GM18502 (cell line): ENCODE results near the gene HYAL3.
"Not testable (repeated sequence)": the region's sequence is repeated elsewhere in the genome, so short reads cannot be mapped to it uniquely, and the experiment has no call there.

Experiments used
- ATAC-seq: cut with Tn5 transposase; IDR thresholded peaks from one replicate; pipeline ENCODE4 v1.9.1; 2021; ENCODE audit warnings: mild to moderate bottlenecking; ENCODE audit not compliant: unreplicated experiment, poor library complexity

Gene HYAL3

DNA sequence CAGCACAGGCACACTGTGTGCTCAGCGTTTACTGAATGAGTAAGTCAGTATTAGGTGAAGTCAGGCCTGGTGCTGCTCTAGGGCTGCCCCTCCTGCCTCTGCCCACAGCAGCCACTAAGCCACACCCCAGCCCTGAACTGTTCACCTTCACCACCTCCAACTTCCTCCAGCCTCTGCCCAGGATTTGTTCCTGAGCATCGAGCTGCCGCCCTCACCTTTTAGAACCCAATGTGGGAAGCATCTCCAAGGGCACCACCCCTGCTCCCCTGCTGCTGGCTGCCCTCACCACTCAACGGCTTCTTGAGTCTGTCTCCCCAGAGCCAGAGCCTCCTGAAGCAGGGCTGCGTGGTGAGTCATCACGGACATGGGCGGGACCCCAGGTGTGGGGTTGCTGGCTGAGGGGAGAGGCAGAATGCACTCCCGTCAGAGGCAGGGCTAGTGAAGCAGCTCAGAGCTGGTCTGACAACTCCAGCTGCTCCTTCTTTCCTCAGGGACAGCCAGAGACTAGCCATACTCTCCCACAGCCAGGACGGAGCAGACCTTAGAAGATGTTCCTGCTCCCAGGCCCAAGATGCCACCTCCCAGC is 17.5 kb upstream of the HYAL3 start:
- no peak for ATAC-seq

DNA sequence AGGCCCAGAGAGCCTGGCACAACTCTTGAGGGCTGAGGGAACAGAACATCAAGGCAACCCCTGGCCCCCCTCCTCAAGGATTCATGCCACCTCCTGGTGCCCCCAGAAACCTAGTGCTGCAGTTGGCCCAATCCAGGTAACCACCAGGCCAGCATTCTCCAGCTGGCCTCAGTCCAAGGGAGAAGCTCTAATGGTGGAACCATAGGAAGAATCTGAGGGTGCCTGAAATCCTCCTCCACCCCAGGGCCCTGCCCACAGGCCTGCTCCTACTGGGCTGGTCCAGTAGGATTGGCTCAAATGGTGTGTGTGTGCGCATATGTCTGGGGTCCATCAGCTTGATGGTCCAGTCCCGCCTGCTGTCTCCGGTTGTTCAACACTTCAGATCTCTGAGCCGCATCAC is 15.6 kb upstream of the HYAL3 start:
- ATAC-seq, result no peak

DNA sequence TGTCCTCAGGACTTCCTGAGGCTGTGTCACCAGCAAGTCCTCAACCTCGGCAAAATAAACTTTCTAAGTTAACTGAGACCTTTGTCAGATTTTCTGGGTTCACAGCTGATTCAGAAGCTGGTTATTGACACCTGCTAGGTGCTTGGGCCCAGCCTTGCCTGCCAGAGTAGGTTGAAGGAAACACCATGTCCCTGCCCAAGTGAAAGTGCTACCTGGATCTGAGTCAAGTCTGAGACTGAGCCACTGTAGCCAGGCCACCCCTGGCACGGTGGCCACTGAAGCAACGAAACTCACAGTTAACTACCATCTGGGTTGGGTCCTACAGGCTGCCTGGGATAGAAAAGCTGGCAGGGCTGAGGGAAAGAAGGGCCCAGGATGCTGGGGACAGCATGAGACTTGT is 15.1 kb upstream of the HYAL3 start:
- ATAC-seq, result no peak

DNA sequence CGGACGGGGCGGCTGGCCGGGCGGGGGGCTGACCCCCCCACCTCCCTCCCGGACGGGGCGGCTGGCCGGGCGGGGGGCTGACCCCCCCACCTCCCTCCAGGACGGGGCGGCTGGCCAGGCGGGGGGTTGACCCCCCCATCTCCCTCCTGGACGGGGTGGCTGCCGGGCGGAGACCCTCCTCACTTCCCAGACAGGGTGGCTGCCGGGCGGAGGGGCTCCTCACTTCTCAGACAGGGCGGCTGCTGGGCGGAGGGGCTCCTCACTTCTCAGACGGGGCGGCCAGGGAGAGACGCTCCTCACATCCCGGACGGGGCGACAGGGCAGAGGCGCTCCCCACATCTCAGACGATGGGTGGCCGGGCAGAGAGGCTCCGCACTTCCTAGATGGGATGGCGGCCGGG is 12.8 kb upstream of the HYAL3 start:
- not testable (repeated sequence) for ATAC-seq

DNA sequence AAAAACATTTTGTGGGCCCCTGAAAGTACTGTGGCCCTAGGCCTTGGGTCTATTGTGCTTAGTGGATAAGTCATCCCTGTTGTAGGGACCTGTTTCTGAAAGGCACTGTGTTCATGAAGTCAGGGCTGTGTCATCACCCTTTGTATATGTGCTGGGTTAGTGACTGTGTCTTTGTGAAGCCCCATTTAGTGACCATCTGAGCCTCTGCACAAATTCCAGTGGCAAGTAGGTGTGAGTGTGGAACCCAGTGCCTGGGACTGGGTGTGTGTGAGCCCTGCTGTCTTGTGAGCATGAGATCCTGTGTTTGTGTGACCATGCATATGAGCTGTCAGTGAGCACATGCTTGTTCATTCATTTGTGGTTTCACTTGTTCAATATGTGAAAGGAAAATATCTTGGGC is 5.4 kb upstream of the HYAL3 start:
- no peak for ATAC-seq

DNA sequence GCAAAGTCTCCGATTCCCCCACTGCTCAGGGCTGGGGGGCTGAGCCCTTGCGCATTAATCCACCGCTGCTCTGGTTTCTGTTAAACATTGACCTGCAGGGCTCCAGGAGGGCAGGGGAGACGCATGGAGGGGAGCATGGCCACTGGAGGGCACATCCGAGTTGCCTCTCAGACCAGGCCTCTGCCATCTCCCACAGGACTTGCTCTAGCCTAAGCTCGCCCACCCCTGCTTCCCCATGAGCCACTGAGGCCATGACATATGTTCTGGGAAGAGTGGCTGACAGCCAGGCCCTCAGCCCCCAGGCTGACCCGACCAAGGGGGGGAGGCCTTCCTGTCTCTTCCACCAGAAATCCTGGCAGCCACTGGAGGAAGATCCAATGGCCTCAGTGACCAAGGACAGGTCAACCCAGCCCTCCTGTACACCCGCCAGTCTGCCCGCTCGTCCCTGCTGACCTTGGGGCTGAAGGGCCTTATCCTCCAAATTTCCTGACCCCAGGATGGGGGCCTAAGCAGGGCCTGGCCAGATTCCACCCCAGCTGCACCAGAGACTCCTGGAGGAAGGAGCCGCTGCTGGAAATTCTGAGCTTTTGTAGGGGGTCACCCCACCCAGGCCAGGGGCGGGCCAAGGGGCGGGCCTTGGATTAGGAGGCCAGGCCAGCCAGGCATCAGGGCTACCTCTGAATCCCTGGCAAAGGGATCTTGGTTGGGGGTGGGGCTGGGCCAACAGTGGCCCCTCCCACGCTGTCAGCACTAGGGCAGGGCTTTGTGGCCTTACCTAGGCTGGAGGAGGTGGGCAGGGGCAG is 4.0 kb upstream of the HYAL3 start, which contains the start of gene HYAL1:
Gene HYAL1 (minus strand): TSS at position 562 of the 803 bp plus-strand sequence. CDS start 618 bp downstream, outside the sequence.
- no peak for ATAC-seq

DNA sequence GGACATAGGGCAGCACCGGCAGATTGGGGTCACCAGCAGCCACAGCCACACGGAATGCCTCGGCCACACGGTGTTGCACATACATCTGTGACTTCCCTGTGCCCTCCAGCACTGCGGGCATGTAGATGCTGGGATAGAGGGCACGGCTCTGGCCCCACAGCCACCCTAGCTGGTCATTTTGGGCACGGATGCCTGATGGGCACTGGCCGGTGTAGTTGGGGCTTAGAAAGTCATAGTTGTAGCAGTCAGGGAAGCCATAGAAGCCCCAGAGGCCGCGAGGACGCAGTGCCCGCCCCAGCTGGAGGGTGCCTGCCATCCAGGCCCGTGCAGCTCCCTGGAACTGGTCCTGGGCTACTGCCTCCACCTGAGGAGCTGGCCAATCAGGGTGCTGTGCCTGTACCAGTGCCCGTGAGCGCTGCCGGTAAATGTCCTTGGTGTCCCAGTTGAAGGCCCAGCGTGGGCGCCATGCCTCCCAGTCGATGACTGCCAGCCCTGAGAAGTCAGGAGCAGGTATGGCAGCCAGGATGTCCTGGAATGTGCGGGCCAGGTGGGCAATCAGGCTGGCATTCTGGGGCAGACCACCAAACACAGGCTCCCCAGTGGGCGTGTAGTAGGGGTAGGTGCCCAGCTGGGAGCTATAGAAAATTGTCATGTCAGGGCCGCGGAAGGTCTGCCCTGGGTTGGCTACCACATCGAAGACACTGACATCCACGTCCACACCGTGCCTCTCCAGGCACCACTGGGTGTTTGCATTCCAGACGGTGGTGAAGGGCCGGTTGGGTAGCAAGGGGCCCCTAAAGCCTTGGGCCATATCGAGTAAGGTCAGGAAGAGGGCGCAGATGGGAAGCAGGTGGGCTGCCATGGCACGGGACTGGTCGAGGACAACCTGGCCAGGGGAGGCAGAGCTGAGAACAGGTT is 3.1 kb upstream of the HYAL3 start:
- no peak for ATAC-seq

DNA sequence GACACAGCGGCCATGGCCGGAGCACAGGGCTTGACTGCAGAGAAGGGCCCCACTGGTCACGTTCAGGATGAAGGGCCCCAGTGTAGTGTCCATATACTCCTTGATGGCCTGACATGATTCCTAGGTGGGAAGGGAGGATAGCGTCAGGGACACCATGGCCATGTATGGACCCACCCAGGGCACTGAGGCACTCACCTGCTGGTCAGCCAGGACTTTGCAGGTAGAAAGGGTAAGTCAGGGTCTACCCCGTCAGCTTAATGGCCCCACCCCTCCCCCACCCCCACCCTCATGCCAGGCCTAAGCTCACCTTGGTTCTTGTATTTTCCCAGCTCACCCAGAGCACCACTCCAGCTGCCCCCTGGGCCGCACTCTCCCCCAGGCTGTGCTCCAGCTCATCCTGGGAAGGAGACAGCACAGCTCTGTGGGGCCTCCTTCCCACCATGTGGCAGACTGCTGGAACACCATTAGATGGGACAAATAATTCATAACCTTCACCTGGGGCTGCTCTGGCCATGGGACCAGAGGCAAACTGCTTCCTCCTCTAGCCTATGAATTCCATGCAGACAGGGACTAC is 1.6 kb upstream of the HYAL3 start:
- ATAC-seq, result no peak

DNA sequence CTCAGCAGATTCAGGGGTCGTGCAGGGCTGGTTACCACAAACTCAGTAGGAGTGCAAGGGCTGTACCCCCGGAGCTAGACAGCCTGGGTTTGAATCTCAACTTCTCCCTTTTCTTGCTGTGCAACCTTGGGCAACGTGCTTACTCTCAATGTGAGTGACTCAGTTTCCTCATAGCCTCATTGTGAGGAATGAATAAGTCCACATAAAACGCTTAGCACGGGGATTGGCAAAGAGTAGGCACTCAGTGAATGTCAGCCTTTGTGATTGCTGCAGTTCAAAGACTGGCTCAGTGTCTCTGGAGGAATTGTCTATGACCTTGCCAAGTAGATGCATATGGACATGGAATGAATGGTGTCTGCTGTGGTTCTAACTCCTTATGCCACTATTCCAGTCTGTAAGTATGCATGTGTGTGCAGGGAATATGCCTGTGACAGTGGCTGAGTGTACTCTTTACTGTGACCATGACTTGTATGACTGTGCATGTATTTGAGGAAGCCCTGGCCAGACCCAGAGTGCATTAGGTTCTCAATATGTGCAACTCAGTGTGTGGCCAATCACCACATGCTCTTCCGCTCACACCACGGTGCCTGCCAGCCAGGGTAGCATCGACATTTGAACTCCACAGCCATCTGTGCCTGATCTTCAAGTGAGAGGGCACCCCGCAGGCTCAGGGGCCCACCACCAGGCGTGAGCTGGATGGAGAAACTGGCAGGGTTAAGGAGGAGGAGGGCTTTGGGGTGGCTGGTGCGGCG is 900 bp upstream of the HYAL3 start:
- ATAC-seq, result no peak

DNA sequence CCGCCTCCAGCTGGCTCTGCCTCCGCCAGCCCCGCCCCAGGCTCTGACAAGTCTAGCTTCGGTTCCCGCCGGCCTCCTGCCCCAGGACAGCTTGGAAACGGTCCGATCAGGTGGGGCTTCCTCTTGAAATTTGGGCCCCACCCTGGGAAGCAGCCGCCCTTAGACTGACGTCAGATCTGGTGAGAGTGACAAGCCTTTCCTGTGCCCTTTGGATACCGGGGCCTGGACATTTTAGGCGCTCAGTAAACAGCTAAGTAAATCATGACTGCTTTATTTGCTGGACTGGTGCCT is 378 bp upstream of the HYAL3 start:
- ATAC-seq, result no peak

DNA sequence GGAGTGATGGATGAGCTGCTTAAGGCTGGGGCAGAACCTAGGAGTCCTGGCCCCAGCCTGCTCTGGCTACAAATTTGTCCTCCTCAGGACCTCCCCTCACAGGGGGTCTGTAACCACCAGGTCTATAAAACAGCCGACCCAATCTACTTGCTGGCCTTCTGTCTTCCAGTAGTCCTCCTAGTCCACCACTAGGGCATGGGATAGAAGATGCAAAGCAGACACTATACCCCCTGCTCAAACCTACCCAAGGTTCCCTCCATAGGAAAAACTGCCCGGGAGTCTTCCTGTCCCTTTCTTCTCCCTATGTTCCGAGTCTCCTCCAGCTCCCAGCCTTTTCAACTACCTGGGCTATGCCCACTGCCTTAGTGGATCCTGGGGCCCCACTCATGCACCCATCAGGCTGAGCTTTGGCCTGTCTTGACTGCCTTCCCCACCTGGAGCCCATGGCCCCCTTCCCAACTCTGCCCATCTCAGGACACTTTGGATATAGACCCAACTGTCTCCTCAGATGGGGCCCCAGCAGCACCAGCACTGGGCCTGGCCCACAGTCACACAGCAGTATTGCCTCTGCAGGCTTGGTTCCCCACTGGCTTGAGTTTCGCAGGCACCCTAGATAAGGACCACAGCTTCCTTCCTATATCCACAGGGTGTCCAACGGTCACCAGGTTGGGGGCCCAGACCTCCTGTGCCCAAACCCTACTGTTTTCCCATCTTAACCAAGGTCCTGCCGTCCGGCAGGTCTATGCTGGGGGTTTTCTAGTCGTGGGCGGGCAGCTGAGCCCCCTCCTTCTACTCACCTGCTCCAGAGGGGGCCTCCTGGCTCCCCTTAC is 1.1 kb downstream of the HYAL3 start:
- no peak for ATAC-seq

DNA sequence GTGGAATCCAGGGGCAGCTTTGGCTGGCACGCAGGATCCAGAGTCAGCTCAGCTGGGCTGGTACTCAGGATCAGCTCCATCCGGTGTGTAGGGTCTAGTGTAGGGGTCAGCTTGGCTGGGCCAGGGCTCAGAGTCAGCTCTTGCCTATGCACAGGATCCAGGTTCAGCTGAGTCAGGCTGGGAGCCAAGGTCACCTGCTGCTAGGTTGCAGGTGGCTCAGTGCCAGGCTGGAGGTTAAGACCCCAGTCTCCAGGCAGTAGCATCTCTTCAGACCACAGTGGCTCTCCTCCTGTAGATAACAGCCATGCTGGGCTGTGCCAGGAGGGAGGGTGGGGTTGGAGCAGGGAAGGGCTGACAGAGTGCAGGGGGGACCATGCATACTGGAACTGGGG is 1.8 kb downstream of the HYAL3 start:
- no peak for ATAC-seq

DNA sequence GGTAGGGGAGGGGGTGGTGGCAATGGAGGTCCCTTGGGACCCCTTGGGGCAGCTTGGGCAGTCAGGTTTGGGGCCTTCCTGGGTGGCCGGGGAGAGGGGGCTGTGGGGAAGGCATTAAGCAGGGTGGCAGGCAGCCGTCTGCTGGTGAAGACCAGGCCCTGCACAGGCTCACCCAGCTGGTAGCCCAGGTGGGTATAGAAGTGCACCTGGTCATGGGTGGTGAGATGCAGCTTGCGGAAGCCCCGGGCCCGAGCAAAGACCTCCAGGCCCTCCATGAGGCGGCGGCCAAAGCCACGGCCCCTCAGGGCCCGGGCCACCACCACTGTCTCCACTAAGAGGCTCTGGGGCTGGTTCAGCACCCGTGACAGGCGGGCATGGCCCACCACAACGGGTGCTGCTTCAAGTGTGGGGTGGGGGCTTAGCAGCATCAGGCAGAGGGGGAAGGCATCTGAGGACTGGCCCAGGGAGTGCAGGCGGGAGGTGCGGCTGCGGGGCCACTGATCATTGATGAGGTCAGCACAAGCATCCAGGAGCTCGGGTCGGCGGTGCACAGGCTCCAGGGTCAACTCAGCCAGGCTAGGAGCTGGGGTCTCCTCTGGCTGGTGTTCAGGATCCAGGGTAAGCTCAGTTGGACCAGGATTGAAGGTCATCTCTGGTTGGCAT is 2.4 kb downstream of the HYAL3 start:
- no peak for ATAC-seq

DNA sequence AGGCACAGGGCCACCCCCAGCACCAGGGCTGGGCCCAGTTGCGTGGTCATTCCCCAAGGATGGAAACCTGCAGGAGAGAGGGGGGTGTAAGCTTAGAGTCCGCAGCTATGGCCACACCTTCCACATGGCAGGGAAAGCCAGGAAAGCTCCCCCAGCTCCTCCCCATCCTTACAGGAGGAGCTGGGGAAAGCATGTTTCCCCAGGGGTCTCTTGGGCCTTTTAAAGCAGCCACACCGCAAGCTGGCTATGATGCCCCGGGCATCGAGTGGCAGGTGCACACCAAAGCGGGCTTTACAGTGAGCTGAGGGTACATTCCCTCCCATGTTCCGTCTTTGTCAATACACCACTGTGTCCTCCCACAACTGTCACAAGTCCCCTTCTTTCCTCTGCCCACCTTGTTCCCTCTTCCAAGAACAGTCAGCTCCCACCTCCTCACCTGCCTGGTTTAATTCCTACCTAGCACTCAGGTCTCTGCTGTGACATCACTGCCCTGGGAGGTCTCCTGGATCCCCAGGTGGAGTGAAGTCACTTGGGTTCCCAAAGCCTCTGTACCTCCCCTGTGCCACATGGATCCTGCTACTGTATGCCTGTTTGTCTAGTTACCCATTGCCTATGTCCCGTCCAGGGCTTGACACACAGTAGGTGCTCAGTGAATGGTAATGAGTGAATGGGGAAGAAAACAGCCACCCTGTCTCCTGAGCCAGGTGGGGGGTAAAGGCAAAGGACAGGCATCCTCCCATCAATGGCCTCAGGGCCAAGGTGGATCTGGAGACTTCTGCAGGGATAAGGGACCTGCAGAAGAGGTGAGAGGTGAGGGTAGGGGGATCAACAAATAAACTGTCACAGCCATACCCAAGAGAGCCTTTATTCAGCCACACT is 3.4 kb downstream of the HYAL3 start:
- no peak for ATAC-seq

DNA sequence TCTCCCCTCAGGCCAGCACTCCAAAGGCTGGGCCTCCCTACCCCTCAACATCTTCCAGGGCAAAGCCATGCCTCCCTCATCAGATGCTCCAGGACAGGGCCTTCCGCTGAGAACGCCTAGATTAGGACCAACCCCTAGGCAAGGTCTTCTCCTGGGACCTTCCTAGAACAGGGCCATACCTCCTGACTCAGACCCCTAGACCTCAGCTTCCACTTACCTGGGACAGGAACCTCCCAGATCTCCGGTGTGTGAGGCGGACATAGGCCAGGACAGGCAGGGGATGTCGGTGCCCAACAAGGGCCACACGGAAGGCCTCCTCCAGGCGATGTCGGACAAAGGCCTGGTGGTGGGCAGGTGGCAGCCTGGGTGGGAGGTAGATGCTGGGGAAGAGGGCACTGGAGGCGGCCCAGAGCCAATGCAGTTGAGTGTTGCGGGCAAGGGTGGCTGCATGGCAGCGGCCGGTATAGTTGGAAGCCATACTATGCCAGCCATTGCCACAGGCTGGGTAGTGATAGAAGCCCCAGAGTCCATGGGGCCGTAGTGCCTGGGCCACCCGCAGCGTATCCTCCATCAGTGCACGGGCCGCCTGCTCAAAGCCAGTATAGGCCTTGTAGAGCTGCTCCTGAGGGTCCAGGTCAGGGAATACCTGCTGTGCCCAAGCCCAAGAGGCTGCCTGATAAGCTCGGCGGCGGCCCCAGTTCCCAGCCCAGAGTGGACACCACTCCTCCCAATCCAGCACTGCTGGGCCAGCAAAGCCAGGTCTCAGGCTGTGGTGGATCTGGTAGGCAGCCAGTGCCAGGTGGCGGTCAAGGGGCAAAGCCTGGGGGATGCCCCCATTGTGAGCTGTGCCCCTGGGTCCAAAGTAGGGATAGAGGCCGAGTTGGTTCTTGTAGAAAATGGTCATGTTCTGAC is 4.5 kb downstream of the HYAL3 start:
- no peak for ATAC-seq

DNA sequence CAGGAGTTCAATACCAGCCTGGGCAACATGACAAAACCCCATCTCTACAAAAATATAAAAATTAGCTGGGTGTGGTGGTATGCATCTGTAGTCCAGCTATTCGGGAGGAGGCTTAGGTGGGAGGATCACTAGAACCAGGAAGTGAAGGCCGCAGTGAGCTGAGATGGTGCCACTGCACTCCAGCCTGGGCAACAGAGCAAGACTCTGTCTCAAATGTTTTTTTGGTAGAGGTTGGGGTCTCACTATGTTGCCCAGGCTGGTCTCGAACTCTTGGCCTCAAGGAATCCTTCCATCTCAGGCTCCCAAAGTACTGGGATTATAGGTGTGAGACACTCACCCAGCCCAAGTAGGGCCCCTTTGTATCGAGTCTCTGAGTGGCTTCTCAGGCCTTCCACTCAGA is 5.1 kb downstream of the HYAL3 start:
- no peak for ATAC-seq
